ENCODE data around the gene TRIML1.

TRIML1 gene

GRCh38 chr4:188121530-188121929 lies 17.7 kb upstream of the TRIML1 start:
- Histone ChIP-seq H3K27me3 (ENCODE audit: control insufficient read depth, insufficient read depth, low read length) (no peaks in the 10 kb centered on the region), H3K36me3 (ENCODE audit: control insufficient read depth, insufficient read depth, low read length) (no peaks in the 10 kb centered on the region), H3K9me3 (ENCODE audit: control insufficient read depth, insufficient read depth, low read length) (no peaks in the 10 kb centered on the region), H3K9ac (ENCODE audit: low read depth, low read length) (no peak overlapping the region), H3K4me3 (ENCODE audit: low read depth, low read length) (no peak overlapping the region), H3K4me1 (ENCODE audit: control insufficient read depth, insufficient read depth, low read length) (peaks cover 9% of the 10 kb centered on the region)

- H3K27me3 ChIP-seq (ENCODE audit: control insufficient read depth, insufficient read depth, low read length) = no peaks in the 10 kb centered on the region
- no peaks in the 10 kb centered on the region for H3K9me3 ChIP-seq (ENCODE audit: control insufficient read depth, insufficient read depth, low read length)
- peaks cover 3% of the 10 kb centered on the region for H3K4me1 ChIP-seq (ENCODE audit: control insufficient read depth, insufficient read depth, low read length)
- H3K4me3 ChIP-seq (ENCODE audit: low read depth, low read length) = no peak overlapping the region
- H3K9ac ChIP-seq (ENCODE audit: low read depth, low read length) = no peak overlapping the region
- H3K36me3 ChIP-seq (ENCODE audit: control insufficient read depth, insufficient read depth, low read length) = no peaks in the 10 kb centered on the region
Observed at GRCh38 chr4:188127214-188127874, 11.9 kb upstream of the TRIML1 start.

GRCh38 chr4:188130355-188130754 lies 8.9 kb upstream of the TRIML1 start:
- H3K9ac ChIP-seq (ENCODE audit: low read depth, low read length) = no peak overlapping the region
- H3K4me1 ChIP-seq (ENCODE audit: control insufficient read depth, insufficient read depth, low read length) = no peaks in the 10 kb centered on the region
- H3K4me3 ChIP-seq (ENCODE audit: low read depth, low read length) = no peak overlapping the region
- H3K27me3 ChIP-seq (ENCODE audit: control insufficient read depth, insufficient read depth, low read length) = no peaks in the 10 kb centered on the region
- no peaks in the 10 kb centered on the region for H3K36me3 ChIP-seq (ENCODE audit: control insufficient read depth, insufficient read depth, low read length)
- no peaks in the 10 kb centered on the region for H3K9me3 ChIP-seq (ENCODE audit: control insufficient read depth, insufficient read depth, low read length)

- Histone ChIP-seq H3K9ac (ENCODE audit: low read depth, low read length) (no peak overlapping the region), H3K4me3 (ENCODE audit: low read depth, low read length) (no peak overlapping the region), H3K36me3 (ENCODE audit: control insufficient read depth, insufficient read depth, low read length) (no peaks in the 10 kb centered on the region), H3K27me3 (ENCODE audit: control insufficient read depth, insufficient read depth, low read length) (no peaks in the 10 kb centered on the region), H3K9me3 (ENCODE audit: control insufficient read depth, insufficient read depth, low read length) (no peaks in the 10 kb centered on the region), H3K4me1 (ENCODE audit: control insufficient read depth, insufficient read depth, low read length) (no peaks in the 10 kb centered on the region)
Observed at GRCh38 chr4:188132232-188132631, 7.0 kb upstream of the TRIML1 start.

- H3K4me1 ChIP-seq (ENCODE audit: control insufficient read depth, insufficient read depth, low read length) = no peaks in the 10 kb centered on the region
- no peaks in the 10 kb centered on the region for H3K9me3 ChIP-seq (ENCODE audit: control insufficient read depth, insufficient read depth, low read length)
- no peak overlapping the region for H3K9ac ChIP-seq (ENCODE audit: low read depth, low read length)
- no peaks in the 10 kb centered on the region for H3K27me3 ChIP-seq (ENCODE audit: control insufficient read depth, insufficient read depth, low read length)
- H3K4me3 ChIP-seq (ENCODE audit: low read depth, low read length) = no peak overlapping the region
- H3K36me3 ChIP-seq (ENCODE audit: control insufficient read depth, insufficient read depth, low read length) = no peaks in the 10 kb centered on the region
Observed at GRCh38 chr4:188138227-188138626, 1.0 kb upstream of the TRIML1 start.

- Histone ChIP-seq H3K36me3 (ENCODE audit: control insufficient read depth, insufficient read depth, low read length) (no peaks in the 10 kb centered on the region), H3K9me3 (ENCODE audit: control insufficient read depth, insufficient read depth, low read length) (no peaks in the 10 kb centered on the region), H3K4me1 (ENCODE audit: control insufficient read depth, insufficient read depth, low read length) (no peaks in the 10 kb centered on the region), H3K9ac (ENCODE audit: low read depth, low read length) (no peak overlapping the region), H3K27me3 (ENCODE audit: control insufficient read depth, insufficient read depth, low read length) (no peaks in the 10 kb centered on the region), H3K4me3 (ENCODE audit: low read depth, low read length) (no peak overlapping the region)
Observed at GRCh38 chr4:188139671-188140070, 430 bp downstream of the TRIML1 start.

- H3K4me3 ChIP-seq (ENCODE audit: low read depth, low read length) = no peak overlapping the region
- H3K9ac ChIP-seq (ENCODE audit: low read depth, low read length) = no peak overlapping the region
- H3K4me1 ChIP-seq (ENCODE audit: control insufficient read depth, insufficient read depth, low read length) = no peaks in the 10 kb centered on the region
- H3K27me3 ChIP-seq (ENCODE audit: control insufficient read depth, insufficient read depth, low read length) = no peaks in the 10 kb centered on the region
- H3K9me3 ChIP-seq (ENCODE audit: control insufficient read depth, insufficient read depth, low read length) = no peaks in the 10 kb centered on the region
- no peaks in the 10 kb centered on the region for H3K36me3 ChIP-seq (ENCODE audit: control insufficient read depth, insufficient read depth, low read length)
Observed at GRCh38 chr4:188143731-188144130, 4.5 kb downstream of the TRIML1 start.

- H3K4me1 ChIP-seq (ENCODE audit: control insufficient read depth, insufficient read depth, low read length) = no peaks in the 10 kb centered on the region
- no peaks in the 10 kb centered on the region for H3K36me3 ChIP-seq (ENCODE audit: control insufficient read depth, insufficient read depth, low read length)
- no peaks in the 10 kb centered on the region for H3K9me3 ChIP-seq (ENCODE audit: control insufficient read depth, insufficient read depth, low read length)
- H3K9ac ChIP-seq (ENCODE audit: low read depth, low read length) = no peak overlapping the region
- no peaks in the 10 kb centered on the region for H3K27me3 ChIP-seq (ENCODE audit: control insufficient read depth, insufficient read depth, low read length)
- no peak overlapping the region for H3K4me3 ChIP-seq (ENCODE audit: low read depth, low read length)
Observed at GRCh38 chr4:188145601-188146000, 6.4 kb downstream of the TRIML1 start.

GRCh38 chr4:188146618-188147017 lies 7.4 kb downstream of the TRIML1 start:
- no peaks in the 10 kb centered on the region for H3K36me3 ChIP-seq (ENCODE audit: control insufficient read depth, insufficient read depth, low read length)
- H3K4me3 ChIP-seq (ENCODE audit: low read depth, low read length) = no peak overlapping the region
- no peak overlapping the region for H3K9ac ChIP-seq (ENCODE audit: low read depth, low read length)
- H3K4me1 ChIP-seq (ENCODE audit: control insufficient read depth, insufficient read depth, low read length) = no peaks in the 10 kb centered on the region
- H3K9me3 ChIP-seq (ENCODE audit: control insufficient read depth, insufficient read depth, low read length) = no peaks in the 10 kb centered on the region
- no peaks in the 10 kb centered on the region for H3K27me3 ChIP-seq (ENCODE audit: control insufficient read depth, insufficient read depth, low read length)

GRCh38 chr4:188147176-188147575 lies 7.9 kb downstream of the TRIML1 start:
- H3K4me1 ChIP-seq (ENCODE audit: control insufficient read depth, insufficient read depth, low read length) = no peaks in the 10 kb centered on the region
- no peak overlapping the region for H3K4me3 ChIP-seq (ENCODE audit: low read depth, low read length)
- H3K9ac ChIP-seq (ENCODE audit: low read depth, low read length) = no peak overlapping the region
- no peaks in the 10 kb centered on the region for H3K36me3 ChIP-seq (ENCODE audit: control insufficient read depth, insufficient read depth, low read length)
- no peaks in the 10 kb centered on the region for H3K27me3 ChIP-seq (ENCODE audit: control insufficient read depth, insufficient read depth, low read length)
- no peaks in the 10 kb centered on the region for H3K9me3 ChIP-seq (ENCODE audit: control insufficient read depth, insufficient read depth, low read length)

GRCh38 chr4:188147776-188148175 lies 8.5 kb downstream of the TRIML1 start:
- H3K36me3 ChIP-seq (ENCODE audit: control insufficient read depth, insufficient read depth, low read length) = no peaks in the 10 kb centered on the region
- no peak overlapping the region for H3K9ac ChIP-seq (ENCODE audit: low read depth, low read length)
- no peaks in the 10 kb centered on the region for H3K27me3 ChIP-seq (ENCODE audit: control insufficient read depth, insufficient read depth, low read length)
- no peaks in the 10 kb centered on the region for H3K4me1 ChIP-seq (ENCODE audit: control insufficient read depth, insufficient read depth, low read length)
- H3K4me3 ChIP-seq (ENCODE audit: low read depth, low read length) = no peak overlapping the region
- no peaks in the 10 kb centered on the region for H3K9me3 ChIP-seq (ENCODE audit: control insufficient read depth, insufficient read depth, low read length)

GRCh38 chr4:188154668-188155405 lies 15.6 kb downstream of the TRIML1 start:
- Histone ChIP-seq H3K9me3 (ENCODE audit: control insufficient read depth, insufficient read depth, low read length) (no peaks in the 10 kb centered on the region), H3K4me1 (ENCODE audit: control insufficient read depth, insufficient read depth, low read length) (no peaks in the 10 kb centered on the region)

More at GRCh38 chr4:188154668-188155405, 15.6 kb downstream of the TRIML1 start:
- Histone ChIP-seq H3K9ac (ENCODE audit: low read depth, low read length) (no peak overlapping the region), H3K36me3 (ENCODE audit: control insufficient read depth, insufficient read depth, low read length) (no peaks in the 10 kb centered on the region), H3K4me3 (ENCODE audit: low read depth, low read length) (no peak overlapping the region), H3K27me3 (ENCODE audit: control insufficient read depth, insufficient read depth, low read length) (no peaks in the 10 kb centered on the region)

All from iPS-15b (cell line).